Fibroblast of the aortic adventitia (primary cell): ENCODE data around the gene CRYAA. TPM values are rescaled to one million over a fixed set of nuclear protein-coding genes. Genes with fewer than 3 reads are reported as not detected.
"Not testable (repeated sequence)": the region's sequence is repeated elsewhere in the genome, so short reads cannot be mapped to it uniquely, and the experiment has no call there.

Experiments used
- DNase-seq: peaks from one replicate; pipeline ENCODE4 v3.0.0-alpha.2; 2010; ENCODE audit warnings: low read depth
- H3K4me3 ChIP-seq: 2 replicates; pipeline ENCODE4 v1.5.1; 2011; ENCODE audit warnings: low read depth, mild to moderate bottlenecking, control low read depth, low read length, moderate library complexity
- total RNA-seq: library from RNA; depleted of rRNA; stranded (reverse); fragments of >200 nt; gene quantifications from 2 replicates; pipeline ENCODE4 v1.2.3, GENCODE V29; 2012; ENCODE audit warnings: low replicate concordance

Gene CRYAA
- not detected in 2 replicates for total RNA-seq

GRCh38 chr21:43168708-43169107 lies at the start of gene CRYAA:
Gene CRYAA, plus strand, starts transcription at chr21:43169008. Its CDS starts 92 bp downstream, at chr21:43169100.
- DNase-seq, H3K4me3 ChIP-seq: not testable (repeated sequence)

DNA sequence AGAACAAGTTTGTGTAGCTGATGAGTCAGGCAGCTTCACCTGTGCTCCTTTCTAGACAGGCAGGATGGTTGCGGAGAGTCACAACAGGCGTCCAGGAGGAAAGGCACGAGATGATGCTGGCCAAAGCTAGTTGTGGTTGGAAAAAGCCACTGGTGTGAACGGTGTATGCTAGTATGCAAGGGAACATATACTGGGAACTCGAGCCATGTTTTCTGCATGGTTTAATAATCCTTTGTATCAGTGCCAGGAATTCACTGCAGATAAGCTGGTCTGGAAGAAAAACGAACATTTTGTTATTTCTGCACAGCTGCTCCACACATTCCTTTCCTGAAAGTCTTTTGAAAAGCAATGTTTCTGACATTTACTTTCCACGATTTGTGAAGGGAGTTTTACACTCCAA lies 38.7 kb upstream of the CRYAA start:
- DNase-seq, H3K4me3 ChIP-seq: not testable (repeated sequence)

GRCh38 chr21:43134520-43134919 lies 34.3 kb upstream of the CRYAA start:
- not testable (repeated sequence) for DNase-seq, H3K4me3 ChIP-seq

- not testable (repeated sequence) for DNase-seq
These were observed 29.9 kb upstream of the CRYAA start for GRCh38 chr21:43138944-43139343.

DNA sequence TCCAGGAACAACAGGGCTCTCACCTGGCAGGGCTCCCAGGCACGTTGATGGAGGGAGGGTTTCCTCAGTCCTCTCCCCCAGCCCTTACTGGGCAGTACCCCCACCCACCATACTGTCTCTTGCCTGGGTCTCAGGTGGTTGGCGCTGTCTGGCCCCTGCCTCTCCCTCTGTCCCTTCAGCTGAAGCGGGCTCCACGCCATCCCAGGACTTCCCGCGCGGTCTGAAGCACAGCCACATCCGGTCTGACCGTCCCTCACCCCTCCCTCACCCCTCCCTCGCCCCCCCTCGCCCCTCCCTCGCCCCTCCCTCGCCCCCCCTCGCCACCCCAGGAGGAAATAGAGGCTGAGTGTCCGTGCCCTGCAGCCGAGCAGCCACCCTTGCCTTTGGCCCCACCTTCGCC lies 27.4 kb upstream of the CRYAA start:
- DNase-seq, H3K4me3 ChIP-seq: not testable (repeated sequence)

More at GRCh38 chr21:43138944-43139343, 29.9 kb upstream of the CRYAA start:
- H3K4me3 ChIP-seq: not testable (repeated sequence)

- H3K4me3 ChIP-seq, DNase-seq: not testable (repeated sequence)
These were observed 22.2 kb upstream of the CRYAA start for GRCh38 chr21:43146637-43147036.

- H3K4me3 ChIP-seq: not testable (repeated sequence)
These were observed 20.8 kb upstream of the CRYAA start for GRCh38 chr21:43147999-43148398.

GRCh38 chr21:43149344-43149743 lies 19.5 kb upstream of the CRYAA start:
- DNase-seq, H3K4me3 ChIP-seq: not testable (repeated sequence)

More at GRCh38 chr21:43147999-43148398, 20.8 kb upstream of the CRYAA start:
- not testable (repeated sequence) for DNase-seq

DNA sequence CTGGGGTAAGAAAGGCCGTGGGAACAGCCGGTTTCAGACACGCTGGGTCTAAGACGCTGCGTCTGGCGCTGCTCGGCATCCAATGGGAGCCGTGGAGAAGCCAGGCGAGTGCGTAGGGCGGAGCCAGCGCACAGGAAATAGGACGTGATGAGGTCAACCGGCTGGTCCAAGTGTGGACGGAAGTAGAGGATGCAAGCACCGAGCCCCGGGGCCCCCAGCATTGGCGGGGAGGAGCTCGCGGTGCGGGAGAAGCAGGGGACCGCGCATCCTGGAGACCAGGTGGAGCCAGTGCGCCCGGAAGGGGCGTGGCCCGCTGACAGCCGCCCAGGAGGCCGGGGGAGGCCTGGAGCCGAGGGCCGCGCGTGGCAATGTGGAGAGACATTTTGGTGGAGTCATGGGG lies 15.2 kb upstream of the CRYAA start:
- not testable (repeated sequence) for DNase-seq, H3K4me3 ChIP-seq

DNA sequence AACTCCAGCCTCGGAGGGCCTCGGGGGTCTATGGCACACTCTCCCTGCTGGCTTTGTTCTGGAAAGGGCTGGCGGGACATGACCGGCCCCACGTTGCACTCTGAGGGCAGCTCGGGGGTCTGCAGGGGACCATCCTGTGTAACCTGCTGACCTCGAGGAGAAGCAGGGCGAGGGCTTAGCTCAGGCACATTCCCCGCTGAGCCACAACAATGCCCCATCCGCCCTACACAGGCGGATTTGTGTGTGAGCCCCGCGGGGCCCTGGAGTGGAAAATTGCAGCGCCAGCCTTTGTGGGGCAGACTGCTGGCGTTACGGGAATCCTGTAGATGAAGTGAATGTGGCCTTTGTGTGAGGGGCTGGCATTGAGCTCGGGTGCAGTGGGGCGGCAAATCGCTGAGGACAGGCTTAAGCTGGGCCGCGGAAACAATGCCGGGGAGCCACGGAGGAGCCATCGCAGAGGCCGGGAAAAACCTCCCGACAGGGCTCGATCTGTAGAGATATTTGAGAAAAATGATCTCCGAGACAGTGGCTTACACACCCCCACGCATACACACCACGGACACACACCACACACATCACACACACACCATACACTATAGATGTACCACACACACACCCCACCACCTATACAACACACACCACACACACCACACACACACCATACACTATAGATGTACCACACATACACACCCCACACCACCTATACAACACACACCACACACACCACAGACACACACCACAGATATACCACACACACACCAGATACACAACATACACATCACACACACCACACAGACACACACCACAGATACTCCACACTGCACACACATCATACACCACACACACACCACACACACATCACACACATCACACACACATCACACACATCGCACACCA lies 9.3 kb upstream of the CRYAA start:
- not testable (repeated sequence) for DNase-seq, H3K4me3 ChIP-seq

DNA sequence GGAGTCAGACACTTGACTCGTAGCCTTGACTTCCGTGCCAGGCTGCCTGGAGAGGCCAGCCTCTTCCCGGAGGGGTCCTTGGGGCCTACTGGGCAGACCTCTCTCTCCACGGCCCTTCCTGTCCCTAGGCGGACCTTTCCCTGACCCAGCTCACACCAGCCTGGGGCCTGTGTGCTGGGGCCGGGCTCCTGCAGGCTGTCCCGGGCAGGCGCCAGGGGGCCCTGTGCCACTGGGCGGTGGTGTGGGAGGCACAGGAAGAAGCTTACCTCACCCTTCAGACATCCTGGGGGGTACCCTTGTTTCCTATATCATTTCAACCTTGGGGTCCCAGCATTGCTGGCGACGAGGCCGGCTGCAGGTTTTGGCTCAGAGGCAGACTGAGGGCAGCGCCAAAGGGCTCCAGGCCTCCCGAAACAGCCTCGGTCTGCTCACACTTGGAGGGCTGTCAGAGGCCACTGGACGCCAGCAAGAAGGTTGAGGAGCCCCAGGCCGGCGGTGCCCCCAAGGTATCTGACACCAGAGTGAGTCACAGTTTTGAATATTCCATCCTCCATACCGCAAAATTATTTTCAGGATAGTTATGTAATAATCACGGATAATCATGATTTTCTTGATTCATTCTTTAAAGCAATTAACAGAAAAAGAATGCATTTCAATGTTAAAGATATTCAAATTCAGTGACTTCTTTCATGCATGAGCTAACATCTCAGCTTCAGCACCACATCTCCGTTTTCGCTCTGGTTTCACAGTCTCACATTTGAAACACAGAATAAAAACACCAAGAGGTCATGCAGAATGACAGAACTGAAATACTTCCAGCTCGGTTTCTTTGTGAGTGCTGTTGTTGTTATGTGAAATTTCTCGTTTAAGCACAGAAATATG lies 6.7 kb upstream of the CRYAA start:
- not testable (repeated sequence) for H3K4me3 ChIP-seq, DNase-seq

- H3K4me3 ChIP-seq: not testable (repeated sequence)
These were observed 6.1 kb upstream of the CRYAA start for GRCh38 chr21:43162708-43163205.

DNA sequence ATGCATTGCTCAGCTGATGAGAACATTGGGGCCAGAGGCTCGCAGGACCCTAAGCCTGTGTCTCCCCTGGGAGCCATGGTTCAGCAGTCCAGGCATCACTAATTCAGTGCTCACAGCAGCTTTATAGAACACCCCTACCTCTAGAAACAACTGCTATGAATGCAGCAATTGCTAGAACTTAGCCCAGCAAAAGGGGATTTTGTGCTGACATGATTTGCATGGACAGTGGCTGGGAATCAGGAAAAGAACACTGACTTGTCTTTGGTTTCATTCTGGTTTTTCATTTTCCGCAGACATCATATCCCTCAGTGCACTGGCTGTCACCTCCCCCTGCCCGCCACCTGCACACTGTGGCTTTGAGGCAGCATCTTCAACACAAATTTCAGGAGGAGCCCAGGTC lies 4.0 kb upstream of the CRYAA start:
- DNase-seq, H3K4me3 ChIP-seq: not testable (repeated sequence)

More at GRCh38 chr21:43162708-43163205, 6.1 kb upstream of the CRYAA start:
- DNase-seq: not testable (repeated sequence)

DNA sequence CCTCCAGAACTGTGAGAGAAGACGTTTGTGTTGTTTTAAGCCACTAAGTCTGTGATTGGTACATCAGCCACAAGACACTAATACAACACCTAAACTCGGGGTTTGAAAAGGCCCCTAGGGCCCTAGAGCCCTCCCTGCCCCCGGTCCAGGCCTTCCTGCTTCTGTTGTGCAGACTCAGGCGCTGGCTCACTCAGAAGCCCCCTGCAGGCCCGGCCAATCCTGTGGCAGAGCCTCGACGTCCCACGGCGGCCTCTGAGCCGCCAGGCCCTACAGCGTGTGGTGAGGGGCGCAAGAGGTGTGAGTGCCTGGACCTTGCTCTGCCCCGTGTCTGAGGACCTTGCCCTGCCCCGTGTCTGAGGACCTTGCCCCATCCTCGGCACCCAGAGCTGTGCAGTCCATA lies 3.1 kb upstream of the CRYAA start:
- H3K4me3 ChIP-seq, DNase-seq: not testable (repeated sequence)

- H3K4me3 ChIP-seq, DNase-seq: not testable (repeated sequence)
These were observed 550 bp downstream of the CRYAA start for GRCh38 chr21:43169230-43169886.

- not testable (repeated sequence) for DNase-seq
These were observed 1.1 kb downstream of the CRYAA start for GRCh38 chr21:43169891-43170290.

DNA sequence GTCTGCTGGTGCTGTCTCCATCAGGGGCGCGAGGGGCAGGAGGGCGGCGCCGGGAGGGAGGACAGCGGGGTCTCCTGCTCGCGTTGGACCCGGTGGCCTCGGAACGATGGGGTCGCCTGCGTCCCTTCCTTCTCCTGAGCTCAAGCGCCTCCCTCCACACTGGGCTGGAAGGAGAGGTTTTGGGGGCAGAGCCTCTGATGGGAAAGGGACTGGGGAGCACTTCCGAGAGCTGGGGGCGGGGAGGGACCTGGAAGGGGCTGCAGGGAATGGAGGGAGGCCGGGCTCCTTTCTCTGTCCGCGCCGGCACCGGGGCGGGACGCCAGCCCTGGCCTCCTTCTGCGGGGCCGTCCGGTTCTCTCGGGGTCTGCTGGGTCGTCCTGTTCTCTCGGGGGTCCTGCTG lies 4.0 kb downstream of the CRYAA start:
- DNase-seq, H3K4me3 ChIP-seq: not testable (repeated sequence)

More at GRCh38 chr21:43169891-43170290, 1.1 kb downstream of the CRYAA start:
- H3K4me3 ChIP-seq: not testable (repeated sequence)

- peak; percentile 11 for DNase-seq
- H3K4me3 ChIP-seq: not testable (repeated sequence)
These were observed 4.6 kb downstream of the CRYAA start for GRCh38 chr21:43173438-43173837.
